Mesendoderm (in vitro differentiated cells): ENCODE measurements around the gene THOC3.
"Not testable (repeated sequence)": the region's sequence is repeated elsewhere in the genome, so short reads cannot be mapped to it uniquely, and the experiment has no call there.

ENCODE experiments used
- DNase-seq: peaks from one replicate; pipeline ENCODE4 v3.0.0; 2013
- H2AK5ac ChIP-seq: 2 replicates; pipeline ENCODE4 v1.6.1; 2013; ENCODE audit warnings: low read length, inconsistent platforms
- H2BK120ac ChIP-seq: 2 replicates; pipeline ENCODE4 v1.6.1; 2013; ENCODE audit warnings: low read depth, mild to moderate bottlenecking, low read length, moderate library complexity, mixed read lengths
- H2BK15ac ChIP-seq: replicated peaks from 2 replicates; pipeline ENCODE4 v1.6.1; 2013; ENCODE audit warnings: low read depth, mild to moderate bottlenecking, moderate library complexity
- H2BK5ac ChIP-seq: 2 replicates; pipeline ENCODE4 v1.6.1; 2013; ENCODE audit warnings: low read length, inconsistent platforms
- H3K18ac ChIP-seq: 2 replicates; pipeline ENCODE4 v1.6.1; 2013; ENCODE audit warnings: mild to moderate bottlenecking, low read length, mixed read lengths
- H3K23ac ChIP-seq: one replicate; pipeline ENCODE4 v1.6.1; 2013; ENCODE audit warnings: low read length
- H3K27ac ChIP-seq: 2 replicates; pipeline ENCODE4 v1.5.1; 2013; ENCODE audit warnings: low read depth, mild to moderate bottlenecking, inconsistent platforms, low read length, moderate library complexity
- H3K27me3 ChIP-seq: 2 replicates; pipeline ENCODE4 v1.6.1; 2013; ENCODE audit warnings: low read length, control low read depth, mild to moderate bottlenecking, inconsistent platforms; ENCODE audit not compliant: insufficient read depth, poor library complexity
- H3K36me3 ChIP-seq: 2 replicates; pipeline ENCODE4 v1.6.1; 2013; ENCODE audit warnings: low read length, inconsistent platforms; ENCODE audit not compliant: control insufficient read depth, insufficient read depth
- H3K4ac ChIP-seq: one replicate; pipeline ENCODE4 v1.6.1; 2013; ENCODE audit warnings: low read depth, mild to moderate bottlenecking, low read length, moderate library complexity
- H3K4me1 ChIP-seq: 2 replicates; pipeline ENCODE4 v1.6.1; 2013; ENCODE audit warnings: low read depth, low read length, inconsistent platforms; ENCODE audit not compliant: control insufficient read depth
- H3K4me2 ChIP-seq: 2 replicates; pipeline ENCODE4 v1.6.1; 2013; ENCODE audit warnings: low read length
- H3K4me3 ChIP-seq: 2 replicates; pipeline ENCODE4 v1.5.1; 2013; ENCODE audit warnings: mild to moderate bottlenecking, low read length
- H3K56ac ChIP-seq: one replicate; pipeline ENCODE4 v1.6.1; 2013; ENCODE audit warnings: low read length
- H3K79me1 ChIP-seq: 2 replicates; pipeline ENCODE4 v1.6.1; 2013; ENCODE audit warnings: low read length, inconsistent platforms
- H3K79me2 ChIP-seq: 2 replicates; pipeline ENCODE4 v1.6.1; 2013; ENCODE audit warnings: mild to moderate bottlenecking, low read length; ENCODE audit not compliant: control insufficient read depth, insufficient read depth
- H3K9ac ChIP-seq: 2 replicates; pipeline ENCODE4 v1.6.1; 2013; ENCODE audit warnings: low read length, inconsistent platforms
- H4K5ac ChIP-seq: one replicate; pipeline ENCODE4 v1.6.1; 2013; ENCODE audit warnings: low read length
- H4K8ac ChIP-seq: one replicate; pipeline ENCODE4 v1.6.1; 2013; ENCODE audit warnings: low read depth, mild to moderate bottlenecking, control low read depth, low read length, moderate library complexity
- WGBS: extraction: QIAGEN DNeasy Blood & Tissue Kit; methylation state at CpG from one replicate; pipeline ENCODE4 v1.1.7; 2013; ENCODE audit warnings: low lambda C conversion rate, missing lambda C conversion rate; ENCODE audit not compliant: insufficient coverage; ENCODE audit errors: extremely low coverage; 5-methylcytosine and 5-hydroxymethylcytosine counted together

The THOC3 gene

DNA sequence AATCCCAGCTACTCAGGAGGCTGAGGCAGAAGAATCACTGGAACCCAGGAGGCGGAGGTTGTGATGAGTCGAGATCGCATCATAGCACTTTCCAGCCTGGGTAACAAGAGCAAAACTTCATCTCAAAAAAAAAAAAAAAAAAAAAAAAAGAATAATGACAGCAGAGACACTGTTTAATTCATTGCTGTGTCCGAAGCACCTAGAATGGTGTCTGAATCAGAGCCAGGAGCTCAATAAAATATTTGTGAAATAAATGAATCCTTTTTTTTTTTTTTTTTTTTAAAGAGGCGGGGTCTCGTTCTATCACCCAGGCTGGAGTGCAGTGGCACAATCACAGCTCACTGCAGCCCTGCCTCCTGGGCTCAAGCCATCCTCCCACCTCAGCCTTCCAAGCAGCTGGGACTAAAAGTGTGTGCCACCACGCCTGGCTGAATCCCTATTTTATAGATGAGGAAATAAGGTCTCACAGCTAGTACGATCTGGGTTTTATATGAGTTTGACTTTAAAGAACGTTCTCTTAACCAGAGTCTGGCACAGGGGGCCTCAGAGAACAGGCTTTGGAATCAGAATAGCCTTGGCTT is 47.8 kb downstream of the THOC3 start:
- H3K18ac ChIP-seq: no peak overlapping the region
- H3K4ac ChIP-seq: no peak overlapping the region
- no peak overlapping the region for H2BK120ac ChIP-seq
- DNase-seq: no peak
- H3K23ac ChIP-seq: no peak overlapping the region
- H3K36me3 ChIP-seq: no peaks in the 10 kb centered on the region
- H2BK15ac ChIP-seq: no peak overlapping the region
- H4K5ac ChIP-seq: no peak overlapping the region
- H3K79me2 ChIP-seq: no peaks in the 10 kb centered on the region
- H4K8ac ChIP-seq: no peak overlapping the region
- H2AK5ac ChIP-seq: no peak overlapping the region
- H3K4me2 ChIP-seq: no peak overlapping the region
- no CpG with 5 or more reads among the region's 9 CpGs for WGBS
- H3K4me1 ChIP-seq: no peaks in the 10 kb centered on the region
- H3K4me3 ChIP-seq: no peak overlapping the region
- H3K27me3 ChIP-seq: no peaks in the 10 kb centered on the region
- H3K79me1 ChIP-seq: peaks cover 6% of the 10 kb centered on the region
- H3K9ac ChIP-seq: no peak overlapping the region
- no peak overlapping the region for H3K27ac ChIP-seq
- no peak overlapping the region for H2BK5ac ChIP-seq
- H3K56ac ChIP-seq: no peak overlapping the region

DNA sequence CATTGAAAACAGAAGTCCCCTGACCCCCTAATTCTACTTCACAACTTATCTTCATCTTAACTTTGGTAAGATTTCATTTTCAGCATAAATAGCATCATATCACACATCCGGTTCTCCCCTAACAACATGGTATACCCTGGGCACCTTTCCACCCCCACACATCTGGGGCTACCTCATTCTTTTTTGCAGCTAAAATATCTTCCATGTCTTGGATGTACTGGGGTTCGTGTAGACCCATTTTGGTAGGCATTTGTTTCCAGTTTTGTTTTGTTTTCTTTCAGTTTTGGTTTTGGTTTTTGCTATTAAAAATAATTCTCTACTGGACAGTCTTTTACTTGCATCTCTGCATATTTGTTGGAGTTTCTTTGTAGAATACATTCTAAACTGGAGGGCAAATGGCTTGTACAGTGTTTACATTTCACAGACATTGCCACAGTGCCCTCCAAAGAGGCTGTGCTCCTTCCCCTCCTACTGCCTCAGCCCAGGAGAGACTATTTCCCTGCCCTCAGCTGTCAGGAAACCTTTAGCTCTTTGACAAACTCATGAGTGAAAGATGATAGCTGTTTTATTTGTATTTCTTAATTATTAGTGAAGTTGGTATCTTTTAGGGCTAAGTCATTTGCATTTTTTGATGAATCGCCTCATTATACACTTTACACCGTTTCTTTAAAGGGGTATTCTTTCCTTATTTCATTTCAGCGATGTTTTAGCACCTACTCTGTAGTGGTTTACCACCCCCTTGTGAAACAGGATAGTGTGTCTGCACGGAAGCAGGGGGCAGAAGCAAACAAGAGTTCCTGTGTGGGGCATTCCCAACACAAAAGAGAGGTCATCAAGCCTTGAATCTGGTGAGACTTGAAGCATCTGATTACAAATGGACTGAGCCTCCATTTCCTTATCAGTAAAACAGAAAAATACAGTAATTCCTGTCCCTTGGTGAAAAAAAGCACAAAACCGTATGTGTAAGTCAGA is 52.8 kb downstream of the THOC3 start:
- H2BK120ac ChIP-seq, H3K27me3 ChIP-seq, H3K79me2 ChIP-seq, H2BK5ac ChIP-seq, H4K5ac ChIP-seq, H2AK5ac ChIP-seq, H3K4me3 ChIP-seq, H3K4ac ChIP-seq, H4K8ac ChIP-seq, DNase-seq, H3K36me3 ChIP-seq, H3K4me1 ChIP-seq, H2BK15ac ChIP-seq, H3K56ac ChIP-seq, H3K23ac ChIP-seq, H3K4me2 ChIP-seq, H3K9ac ChIP-seq, H3K18ac ChIP-seq, H3K27ac ChIP-seq, H3K79me1 ChIP-seq: not testable (repeated sequence)
- no CpG with 5 or more reads among the region's 7 CpGs for WGBS

DNA sequence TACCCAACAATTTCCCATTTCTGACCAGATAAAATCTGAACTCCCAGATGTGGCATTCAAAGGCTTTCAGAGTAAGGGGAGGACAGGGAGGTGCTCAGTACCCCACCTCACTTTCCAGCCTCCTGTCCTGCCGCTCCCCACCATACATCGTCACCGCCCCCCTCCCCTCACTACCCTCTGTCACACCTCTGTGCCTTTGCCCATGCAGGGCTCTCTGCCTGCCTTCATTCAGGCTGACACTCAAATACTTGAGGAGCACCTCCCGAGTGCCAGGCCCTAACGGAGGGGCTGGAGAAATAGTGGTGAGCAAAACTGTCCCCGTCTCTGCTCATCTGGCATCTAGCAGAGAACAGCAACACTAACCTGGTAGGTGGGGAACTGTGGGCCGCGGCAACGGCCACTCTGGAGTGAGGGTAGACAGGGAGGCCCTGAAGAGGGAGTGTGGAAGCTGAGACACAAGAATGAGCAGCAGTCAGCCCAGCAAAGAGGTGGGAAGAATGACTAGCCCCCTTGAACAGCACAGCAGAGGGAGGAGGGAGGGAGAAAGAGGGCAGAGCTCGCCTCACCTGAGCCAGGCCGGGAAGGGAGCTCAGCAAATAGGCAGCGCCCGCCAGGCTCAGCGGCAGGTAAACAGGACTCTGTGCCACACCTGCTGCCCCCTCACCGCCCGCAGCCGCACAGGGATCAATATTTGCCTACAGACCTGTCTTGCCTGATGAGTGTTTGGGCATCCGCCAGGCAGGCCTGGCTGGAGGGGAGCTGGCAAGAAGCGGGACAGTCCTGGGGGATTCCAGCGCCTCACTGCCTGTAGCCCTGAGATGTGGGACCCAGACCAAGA is 54.1 kb downstream of the THOC3 start:
- H3K27ac ChIP-seq, H3K9ac ChIP-seq, H2BK120ac ChIP-seq, H2BK5ac ChIP-seq, H3K27me3 ChIP-seq, H2BK15ac ChIP-seq, DNase-seq, H3K36me3 ChIP-seq, H3K56ac ChIP-seq, H3K4ac ChIP-seq, H3K79me1 ChIP-seq, H3K79me2 ChIP-seq, H4K8ac ChIP-seq, H3K4me2 ChIP-seq, H3K4me3 ChIP-seq, H3K18ac ChIP-seq, H4K5ac ChIP-seq, H3K4me1 ChIP-seq, H3K23ac ChIP-seq, H2AK5ac ChIP-seq: not testable (repeated sequence)
- no CpG with 5 or more reads among the region's 20 CpGs for WGBS

DNA sequence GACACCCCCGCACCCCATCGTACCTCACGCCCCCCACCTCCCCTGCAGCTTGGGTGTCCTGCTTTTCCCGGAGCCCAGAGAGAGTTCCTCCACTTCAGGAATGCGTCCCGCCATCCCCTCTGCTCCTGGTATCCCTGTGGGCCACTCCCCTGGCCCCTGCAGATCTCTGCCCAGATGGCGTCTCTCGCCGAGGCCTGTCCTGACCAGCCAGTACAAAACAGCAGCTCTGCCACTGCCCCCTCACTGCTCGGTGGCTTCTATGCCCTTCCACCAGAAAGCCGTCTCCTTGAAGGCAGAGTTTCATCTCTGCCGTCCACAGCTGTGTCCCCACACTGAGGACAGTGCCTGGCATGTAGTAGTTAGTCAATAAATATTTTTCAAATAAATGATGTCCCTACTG is 58.0 kb downstream of the THOC3 start:
- H3K18ac ChIP-seq, H4K5ac ChIP-seq, H3K36me3 ChIP-seq, H3K79me2 ChIP-seq, H3K4me3 ChIP-seq, H3K4ac ChIP-seq, H3K27me3 ChIP-seq, H2BK15ac ChIP-seq, DNase-seq, H2AK5ac ChIP-seq, H3K9ac ChIP-seq, H3K23ac ChIP-seq, H3K56ac ChIP-seq, H3K79me1 ChIP-seq, H3K4me1 ChIP-seq, H2BK5ac ChIP-seq, H4K8ac ChIP-seq, H3K4me2 ChIP-seq, H2BK120ac ChIP-seq, H3K27ac ChIP-seq: not testable (repeated sequence)
- WGBS: no CpG with 5 or more reads among the region's 12 CpGs
